ENCODE results near the gene LIN9.
"Not testable (repeated sequence)": the region's sequence is repeated elsewhere in the genome, so short reads cannot be mapped to it uniquely, and the experiment has no call there.

Gene LIN9

GRCh38 chr1:226268421-226269124, 40.4 kb downstream of the LIN9 start:
- no peak for DNase-seq

GRCh38 chr1:226261818-226262217, 47.1 kb downstream of the LIN9 start:
- no peak for DNase-seq

- DNase-seq = no peak
Observed at GRCh38 chr1:226255380-226255779, 53.6 kb downstream of the LIN9 start.

GRCh38 chr1:226253933-226254332, 55.0 kb downstream of the LIN9 start:
- no peak for DNase-seq

- DNase-seq = not testable (repeated sequence)
Observed at GRCh38 chr1:226252841-226253240, 56.1 kb downstream of the LIN9 start.

- DNase-seq = no peak
Observed at GRCh38 chr1:226250511-226250910, 58.5 kb downstream of the LIN9 start.

- no peak for DNase-seq
Observed at GRCh38 chr1:226248796-226249195, 60.2 kb downstream of the LIN9 start.

- DNase-seq = no peak
Observed at GRCh38 chr1:226248091-226248490, 60.9 kb downstream of the LIN9 start.

- DNase-seq = no peak
Observed at GRCh38 chr1:226239421-226239820, 69.5 kb downstream of the LIN9 start.

- DNase-seq = no peak
Observed at GRCh38 chr1:226236826-226237225, 72.1 kb downstream of the LIN9 start.

- no peak for DNase-seq
Observed at GRCh38 chr1:226233806-226234205, 75.2 kb downstream of the LIN9 start.

- no peak for DNase-seq
Observed at GRCh38 chr1:226233293-226233692, 75.7 kb downstream of the LIN9 start.

- no peak for DNase-seq
Observed at GRCh38 chr1:226226601-226227000, 82.4 kb downstream of the LIN9 start.

- peak in 2 of 6 experiments; percentile 8 to 22 for DNase-seq
Observed at GRCh38 chr1:226223786-226224244, 85.1 kb downstream of the LIN9 start.

GRCh38 chr1:226223157-226223785, 85.7 kb downstream of the LIN9 start, which contains the start of gene MIXL1:
MIXL1 (plus strand) TSS chr1:226223664; CDS start chr1:226223682, 18 bp downstream.
- no peak for DNase-seq

GRCh38 chr1:226222686-226223085, 86.3 kb downstream of the LIN9 start:
- no peak for DNase-seq

- DNase-seq = no peak
Observed at GRCh38 chr1:226220473-226221189, 88.3 kb downstream of the LIN9 start.

- DNase-seq = no peak
Observed at GRCh38 chr1:226217273-226217672, 91.7 kb downstream of the LIN9 start.

GRCh38 chr1:226216056-226216455, 92.9 kb downstream of the LIN9 start:
- DNase-seq = no peak

- no peak for DNase-seq
Observed at GRCh38 chr1:226215239-226215638, 93.7 kb downstream of the LIN9 start.

GRCh38 chr1:226212545-226212944, 96.4 kb downstream of the LIN9 start:
- no peak for DNase-seq

- DNase-seq = no peak
Observed at GRCh38 chr1:226211181-226211821, 97.7 kb downstream of the LIN9 start.

GRCh38 chr1:226210571-226211176, 98.3 kb downstream of the LIN9 start:
- DNase-seq = no peak

Data from stimulated activated naive CD4-positive, alpha-beta T cell (primary cell).